Suprapubic skin (tissue), 4 donors: ENCODE data around the gene TGM6.

Experiments used
- EP300 ChIP-seq: sonication (generic); formaldehyde crosslinking; IDR thresholded peaks from one replicate; pipeline ENCODE4 v1.6.1; 2017; ENCODE audit warnings: antibody characterized with exemption
- POLR2AphosphoS5 ChIP-seq, 3 donors: sonication (generic); formaldehyde crosslinking; IDR thresholded peaks; one replicate each; pipeline ENCODE4 v1.6.1; 2017; ENCODE audit warnings: antibody characterized with exemption in 3 of 3
- TF ChIP-seq, protein P1 (sequence below), 2 donors: fragments of 200-600 bp in 1 of 2; fragments of 450-650 bp in 1 of 2; sonication (generic) in 1 of 2; IDR thresholded peaks; one replicate each; pipeline ENCODE4 v1.5.1; 2016 to 2019; ENCODE audit warnings: antibody characterized with exemption in 2 of 2, mild to moderate bottlenecking in 1 of 2, moderate library complexity in 1 of 2

- TF ChIP-seq, protein P1, sequence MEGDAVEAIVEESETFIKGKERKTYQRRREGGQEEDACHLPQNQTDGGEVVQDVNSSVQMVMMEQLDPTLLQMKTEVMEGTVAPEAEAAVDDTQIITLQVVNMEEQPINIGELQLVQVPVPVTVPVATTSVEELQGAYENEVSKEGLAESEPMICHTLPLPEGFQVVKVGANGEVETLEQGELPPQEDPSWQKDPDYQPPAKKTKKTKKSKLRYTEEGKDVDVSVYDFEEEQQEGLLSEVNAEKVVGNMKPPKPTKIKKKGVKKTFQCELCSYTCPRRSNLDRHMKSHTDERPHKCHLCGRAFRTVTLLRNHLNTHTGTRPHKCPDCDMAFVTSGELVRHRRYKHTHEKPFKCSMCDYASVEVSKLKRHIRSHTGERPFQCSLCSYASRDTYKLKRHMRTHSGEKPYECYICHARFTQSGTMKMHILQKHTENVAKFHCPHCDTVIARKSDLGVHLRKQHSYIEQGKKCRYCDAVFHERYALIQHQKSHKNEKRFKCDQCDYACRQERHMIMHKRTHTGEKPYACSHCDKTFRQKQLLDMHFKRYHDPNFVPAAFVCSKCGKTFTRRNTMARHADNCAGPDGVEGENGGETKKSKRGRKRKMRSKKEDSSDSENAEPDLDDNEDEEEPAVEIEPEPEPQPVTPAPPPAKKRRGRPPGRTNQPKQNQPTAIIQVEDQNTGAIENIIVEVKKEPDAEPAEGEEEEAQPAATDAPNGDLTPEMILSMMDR (IDR thresholded peaks at IDR 0.05), result peak; percentile 4 to 8
- TF ChIP-seq POLR2AphosphoS5 (IDR thresholded peaks at IDR 0.05), result no peak
- no peak for TF ChIP-seq EP300
Observed at GRCh38 chr20:2387180-2387577, 6.5 kb downstream of the TGM6 start.
